Thyroid gland (tissue), 4 donors: ENCODE results near the gene RADIL. TPM values are rescaled to one million over a fixed set of nuclear protein-coding genes. Genes with fewer than 3 reads are reported as not detected.
"Not testable (repeated sequence)": the region's sequence is repeated elsewhere in the genome, so short reads cannot be mapped to it uniquely, and the experiment has no call there.

Experiments
- DNase-seq, 2 donors: peaks; one replicate each; pipeline ENCODE4 v3.0.0-alpha.2; 2019
- H3K27ac ChIP-seq, 3 donors: fragments of 200-600 bp; sonication (generic); 1 replicate in 2 of 3; 2 replicates in 1 of 3; pipeline ENCODE4 v1.5.1; 2016 to 2019; ENCODE audit warnings: mild to moderate bottlenecking in 1 of 3, moderate library complexity in 1 of 3
- H3K27me3 ChIP-seq: fragments of 200-600 bp; sonication (generic); one replicate; pipeline ENCODE4 v1.5.1; 2019
- H3K36me3 ChIP-seq, 2 donors: fragments of 200-600 bp; sonication (generic); one replicate each; pipeline ENCODE4 v1.5.1; 2016 to 2019
- H3K4me1 ChIP-seq, 2 donors: fragments of 200-600 bp; sonication (generic); one replicate each; pipeline ENCODE4 v1.5.1; 2017 to 2019
- H3K4me3 ChIP-seq, 3 donors: fragments of 200-600 bp; sonication (generic); replicated peaks in 1 of 3; 1 replicate in 2 of 3; 2 replicates in 1 of 3; pipeline ENCODE4 v1.5.1; 2016; ENCODE audit warnings: mild to moderate bottlenecking in 1 of 3
- H3K9me3 ChIP-seq: fragments of 200-600 bp; sonication (generic); one replicate; pipeline ENCODE4 v1.5.1; 2017
- POLR2A ChIP-seq, 2 donors: fragments of 450-650 bp; IDR thresholded peaks; one replicate each; pipeline ENCODE4 v1.6.1; 2017; ENCODE audit warnings: antibody characterized with exemption in 2 of 2, mild to moderate bottlenecking in 2 of 2, moderate library complexity in 1 of 2
- WGBS, 2 donors: methylation state at CpG; one replicate each; pipeline ENCODE4 v1.1.5; 2017; 5-methylcytosine and 5-hydroxymethylcytosine counted together
- intact Hi-C: fragments of 100-400 bp; cut with DNase I; formaldehyde crosslinking; loops from one replicate; pipeline ENCODE4 v1.15.1; 2023
- total RNA-seq, 4 donors: library from RNA; depleted of rRNA; stranded (reverse); fragments of >200 nt; gene quantifications; one replicate each; pipeline ENCODE4 v1.2.3, GENCODE V29; 2016
- TF ChIP-seq, protein P1 (sequence below), 6 experiments: fragments of 200-600 bp in 3 of 6; fragments of 450-650 bp in 3 of 6; sonication (generic) in 3 of 6; IDR thresholded peaks; one replicate each; pipeline ENCODE4 v1.5.1; 2016 to 2019; ENCODE audit warnings: antibody characterized with exemption in 6 of 6, mild to moderate bottlenecking in 2 of 6, inconsistent platforms in 1 of 6, moderate library complexity in 1 of 6

The RADIL gene
- total RNA-seq, 4 donors from 2014 or later: 4.9 to 11.1 (median 7.1) TPM

DNA sequence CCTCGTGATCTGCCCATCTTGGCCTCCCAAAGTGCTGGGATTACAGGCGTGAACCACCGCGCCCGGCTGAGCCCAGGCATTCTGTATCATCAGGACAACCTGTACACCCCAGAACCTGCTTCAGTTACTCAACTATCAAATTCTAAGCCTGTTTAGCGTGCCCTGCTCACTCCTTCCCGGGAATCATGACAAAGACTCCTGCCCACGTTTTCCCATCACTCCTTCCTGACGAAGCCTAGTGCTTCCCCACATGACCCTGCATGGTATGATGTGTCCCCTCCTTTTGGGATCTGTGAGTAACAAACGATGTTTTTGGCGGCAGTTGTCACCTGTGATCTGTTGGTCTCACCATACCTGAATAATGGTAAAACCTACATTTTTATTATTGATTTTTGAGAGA lies 12.2 kb upstream of the RADIL start:
- Histone ChIP-seq H3K9me3 (no peaks in the 10 kb centered on the region), H3K4me1 (no peaks in the 10 kb centered on the region), H3K27ac (no peak overlapping the region), H3K36me3 (no peaks in the 10 kb centered on the region), H3K4me3 (no peak overlapping the region), H3K27me3 (no peaks in the 10 kb centered on the region)
- intact Hi-C loops: no loop called here
- no peak for DNase-seq
- 93 to 94% methylated on average over 11 of the region's 11 CpGs for WGBS, 2 donors
- no peak for TF ChIP-seq POLR2A (IDR thresholded peaks at IDR 0.05)
- TF ChIP-seq, protein P1, sequence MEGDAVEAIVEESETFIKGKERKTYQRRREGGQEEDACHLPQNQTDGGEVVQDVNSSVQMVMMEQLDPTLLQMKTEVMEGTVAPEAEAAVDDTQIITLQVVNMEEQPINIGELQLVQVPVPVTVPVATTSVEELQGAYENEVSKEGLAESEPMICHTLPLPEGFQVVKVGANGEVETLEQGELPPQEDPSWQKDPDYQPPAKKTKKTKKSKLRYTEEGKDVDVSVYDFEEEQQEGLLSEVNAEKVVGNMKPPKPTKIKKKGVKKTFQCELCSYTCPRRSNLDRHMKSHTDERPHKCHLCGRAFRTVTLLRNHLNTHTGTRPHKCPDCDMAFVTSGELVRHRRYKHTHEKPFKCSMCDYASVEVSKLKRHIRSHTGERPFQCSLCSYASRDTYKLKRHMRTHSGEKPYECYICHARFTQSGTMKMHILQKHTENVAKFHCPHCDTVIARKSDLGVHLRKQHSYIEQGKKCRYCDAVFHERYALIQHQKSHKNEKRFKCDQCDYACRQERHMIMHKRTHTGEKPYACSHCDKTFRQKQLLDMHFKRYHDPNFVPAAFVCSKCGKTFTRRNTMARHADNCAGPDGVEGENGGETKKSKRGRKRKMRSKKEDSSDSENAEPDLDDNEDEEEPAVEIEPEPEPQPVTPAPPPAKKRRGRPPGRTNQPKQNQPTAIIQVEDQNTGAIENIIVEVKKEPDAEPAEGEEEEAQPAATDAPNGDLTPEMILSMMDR (IDR thresholded peaks at IDR 0.05): no peak

DNA sequence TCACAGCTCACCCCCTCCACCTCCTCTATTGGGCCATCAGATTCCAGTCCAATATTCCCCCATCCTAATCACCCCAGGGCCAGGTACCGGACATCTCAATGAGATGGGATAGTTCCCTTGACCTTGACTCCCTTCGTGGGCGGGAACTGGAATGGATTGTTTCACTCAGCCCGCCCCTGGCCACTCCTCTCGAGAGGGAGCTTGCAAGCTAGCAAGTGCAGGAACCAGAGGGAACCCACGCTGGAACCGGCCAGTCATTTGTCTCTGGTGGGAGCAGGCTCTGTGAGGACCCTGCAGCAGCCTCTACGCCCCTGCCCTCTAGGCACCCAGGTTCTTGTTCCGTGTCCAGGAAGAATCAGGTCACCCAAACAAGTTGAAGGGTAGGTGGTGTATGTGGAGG lies 11.0 kb upstream of the RADIL start:
- no peaks in the 10 kb centered on the region for H3K4me1 ChIP-seq
- H3K9me3 ChIP-seq: no peaks in the 10 kb centered on the region
- no peak overlapping the region for H3K4me3 ChIP-seq
- WGBS, 2 donors: 88 to 98% methylated on average over 9 of the region's 9 CpGs
- H3K27ac ChIP-seq: no peak overlapping the region
- no peak for DNase-seq
- H3K27me3 ChIP-seq: no peaks in the 10 kb centered on the region
- no peaks in the 10 kb centered on the region for H3K36me3 ChIP-seq
- TF ChIP-seq, protein P1 (IDR thresholded peaks at IDR 0.05): no peak
- TF ChIP-seq POLR2A (IDR thresholded peaks at IDR 0.05): no peak
- intact Hi-C loops: no loop called here

DNA sequence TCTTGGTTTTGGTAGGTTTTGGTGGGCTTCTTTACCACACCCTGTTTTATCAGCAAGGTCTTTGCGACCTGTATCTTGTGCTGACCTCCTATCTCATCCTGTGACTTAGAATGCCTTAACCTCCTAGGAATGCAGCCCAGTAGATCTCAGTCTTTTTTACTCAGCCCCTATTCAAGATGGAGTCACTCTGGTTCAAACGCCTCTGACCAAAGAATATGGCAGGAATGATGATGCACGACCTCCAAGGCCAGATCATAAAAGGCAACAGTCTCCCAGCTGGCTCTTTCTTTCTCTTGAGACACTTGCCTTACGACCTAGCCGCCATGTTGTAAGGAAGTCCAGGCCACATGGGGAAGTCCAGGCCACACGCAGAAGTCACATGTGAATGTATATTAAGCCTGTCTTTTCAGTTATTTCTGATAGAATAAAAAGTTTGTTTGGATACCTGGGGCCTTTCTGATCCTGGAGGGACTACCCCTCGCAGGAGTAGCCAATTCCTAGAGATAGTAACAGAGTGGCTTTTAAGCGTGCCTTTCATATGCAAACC lies 10.5 kb upstream of the RADIL start:
- WGBS, 2 donors: 93 to 94% methylated on average over 8 of the region's 8 CpGs
- Histone ChIP-seq H3K27ac (no peak overlapping the region), H3K4me3 (no peak overlapping the region), H3K9me3 (no peaks in the 10 kb centered on the region), H3K4me1 (no peaks in the 10 kb centered on the region), H3K36me3 (no peaks in the 10 kb centered on the region), H3K27me3 (no peaks in the 10 kb centered on the region)
- intact Hi-C loops: no loop called here
- no peak for DNase-seq
- TF ChIP-seq, protein P1 (IDR thresholded peaks at IDR 0.05): no peak
- TF ChIP-seq POLR2A (IDR thresholded peaks at IDR 0.05): no peak

DNA sequence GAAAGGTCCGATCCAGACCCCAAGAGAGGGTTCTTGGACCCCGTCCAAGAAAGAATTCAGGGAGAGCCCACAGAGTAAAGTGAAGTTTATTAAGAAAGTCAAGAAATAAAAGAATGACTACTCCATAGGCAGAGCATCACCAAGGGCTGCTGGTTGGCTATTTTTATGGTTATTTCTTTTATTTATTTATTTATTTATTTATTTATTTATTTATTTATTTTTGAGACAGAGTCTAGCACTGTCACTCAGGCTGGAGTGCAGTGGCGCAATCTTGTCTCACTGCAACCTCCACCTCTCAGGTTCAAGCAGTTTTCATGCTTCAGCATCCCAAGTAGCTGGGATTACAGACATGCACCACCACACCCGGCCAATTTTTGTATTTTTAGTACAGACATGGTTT lies 9.7 kb upstream of the RADIL start:
- H3K36me3 ChIP-seq, H3K4me3 ChIP-seq, H3K27ac ChIP-seq, H3K9me3 ChIP-seq, H3K27me3 ChIP-seq, H3K4me1 ChIP-seq, intact Hi-C loops: not testable (repeated sequence)
- 45 to 50% methylated on average over 4 of the region's 4 CpGs for WGBS, 2 donors
- peak; percentile 16 to 23 for DNase-seq

DNA sequence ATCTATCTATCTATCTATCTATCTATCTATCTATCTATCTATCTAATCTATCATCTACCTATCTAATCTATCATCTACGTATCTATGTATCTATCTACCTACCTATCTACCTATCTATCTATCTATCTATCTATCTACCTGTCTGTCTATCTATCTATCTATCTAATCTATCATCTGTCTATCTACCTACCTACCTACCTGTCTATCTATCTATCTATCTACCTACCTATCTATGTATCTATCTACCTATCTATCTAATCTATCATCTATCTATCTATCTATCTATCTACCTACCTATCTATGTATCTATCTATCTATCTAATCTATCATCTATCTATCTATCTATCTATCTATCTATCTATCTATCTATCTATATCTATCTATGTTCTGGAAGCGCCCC lies 8.0 kb upstream of the RADIL start:
- H3K9me3 ChIP-seq, DNase-seq, H3K27ac ChIP-seq, H3K27me3 ChIP-seq, H3K4me3 ChIP-seq, intact Hi-C loops, H3K4me1 ChIP-seq, H3K36me3 ChIP-seq: not testable (repeated sequence)
- WGBS, 2 donors: 80% methylated on average over 2 of the region's 2 CpGs

DNA sequence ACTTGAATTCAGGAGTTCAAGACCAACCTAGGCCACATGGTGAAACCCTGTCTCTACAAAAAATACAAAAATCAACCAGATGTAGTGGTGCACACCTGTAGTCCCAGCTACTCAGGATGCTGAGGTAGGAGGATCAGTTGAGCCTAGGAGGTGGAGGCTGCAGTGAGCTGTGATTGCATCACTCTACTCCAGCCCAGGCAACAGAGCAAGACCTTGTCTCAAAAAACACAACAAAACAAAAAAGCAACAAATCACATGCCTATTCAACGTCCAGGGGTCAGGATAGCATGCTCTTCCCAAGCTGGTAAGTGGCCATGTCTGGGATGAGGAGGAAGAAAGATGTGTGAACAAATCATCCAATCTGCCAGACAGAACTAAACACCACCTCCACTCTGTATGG lies 6.2 kb upstream of the RADIL start:
- 43 to 47% methylated on average over 1 of the region's 1 CpG for WGBS, 2 donors
- Histone ChIP-seq H3K27ac (no peak overlapping the region), H3K4me1 (no peaks in the 10 kb centered on the region), H3K36me3 (no peaks in the 10 kb centered on the region), H3K9me3 (no peaks in the 10 kb centered on the region), H3K4me3 (no peak overlapping the region), H3K27me3 (no peaks in the 10 kb centered on the region)
- no peak for TF ChIP-seq POLR2A (IDR thresholded peaks at IDR 0.05)
- TF ChIP-seq, protein P1 (IDR thresholded peaks at IDR 0.05): no peak
- intact Hi-C loops: loop anchor here (5.0 kb wide), 1 partner anchor 37 kb away; no protein-coding TSS in a partner anchor
- no peak for DNase-seq
